Testis (tissue), 2 donors: Measurements from ENCODE around the gene NTF4.

Experiments
- CTCF ChIP-seq, 3 experiments: fragments of 450-650 bp in 2 of 3; fragments of 200-600 bp in 1 of 3; sonication (generic) in 1 of 3; IDR thresholded peaks; one replicate each; pipeline ENCODE4 v1.5.1; 2016 to 2019; ENCODE audit warnings: antibody characterized with exemption in 3 of 3, mild to moderate bottlenecking in 2 of 3, moderate library complexity in 1 of 3
- POLR2A ChIP-seq: fragments of 450-650 bp; IDR thresholded peaks from one replicate; pipeline ENCODE4 v1.6.1; 2017; ENCODE audit warnings: antibody characterized with exemption, mild to moderate bottlenecking, moderate library complexity

DNA sequence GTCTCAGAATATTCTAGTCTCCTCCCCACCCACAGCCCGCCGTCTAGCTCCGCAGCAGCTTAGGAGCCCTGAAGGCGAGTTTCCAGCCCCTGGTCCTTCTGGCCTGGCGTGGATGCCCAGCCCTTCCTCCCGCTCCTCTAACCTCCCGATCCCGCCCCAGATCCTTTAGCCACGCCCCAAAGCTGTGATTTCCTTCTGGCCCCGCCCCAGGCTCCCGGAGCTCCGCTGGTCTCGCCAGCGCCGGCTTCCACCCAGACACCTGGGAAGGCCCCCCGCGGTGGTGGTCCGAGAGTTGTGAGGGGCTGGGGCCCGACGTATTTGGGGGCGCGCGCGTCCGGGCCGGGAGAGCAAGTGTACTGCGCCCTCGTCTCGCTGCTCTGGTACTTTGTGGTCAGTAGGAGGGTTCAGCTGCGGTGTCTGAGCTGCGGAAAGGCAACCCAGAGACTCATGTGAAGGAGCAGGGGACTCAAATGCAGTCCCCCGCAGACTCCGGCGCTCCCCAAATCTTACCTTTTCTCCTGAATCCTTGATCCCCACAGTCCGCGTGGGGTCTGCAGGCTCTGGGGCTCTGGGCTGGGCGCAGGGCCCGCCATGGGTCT is 6.9 kb downstream of the NTF4 start, which contains the start of gene CGB7:
- no peak for TF ChIP-seq CTCF (IDR thresholded peaks at IDR 0.05)
- TF ChIP-seq POLR2A = no peak
